ENCODE results near the gene PARD6A. TPM values are rescaled to one million over a fixed set of nuclear protein-coding genes. Genes with fewer than 3 reads are reported as not detected.

The PARD6A gene
- total RNA-seq, 2 donors from 2014 or later = 21.1 to 22.8 TPM

GRCh38 chr16:67710607-67711006 lies 49.8 kb downstream of the PARD6A start:
- WGBS, 2 donors = 95 to 97% methylated on average over 6 of the region's 6 CpGs
- Histone ChIP-seq H3K27ac (no peak overlapping the region), H3K9me3 (no peaks in the 10 kb centered on the region), H3K36me3 (replicated peaks in 1 of 2; ENCODE audit: insufficient read depth in 1 of 2, low read depth in 2 of 2) (no peaks in the 10 kb centered on the region), H3K4me3 (no peak overlapping the region), H3K4me1 (peaks cover 21% of the 10 kb centered on the region), H3K27me3 (no peaks in the 10 kb centered on the region)
- no peak for DNase-seq
- TF ChIP-seq CTCF (IDR thresholded peaks at IDR 0.05) (no peak), POLR2A (IDR thresholded peaks at IDR 0.05) (no peak)
- no peak for ATAC-seq
- intact Hi-C loops (cut with DNase I) = no loop called here

Other genes starting within 250 kb of the PARD6A start
- gene ZDHHC1, start 244.5 kb upstream of the PARD6A start, total RNA-seq = 10 to 100 TPM; 13.0 to 57.0 TPM
- gene HSD11B2, start 229.8 kb upstream of the PARD6A start, total RNA-seq = 10 to 100 TPM in 1 of 2 donors, 1 to 10 TPM in 1; 5.4 to 13.8 TPM
- gene ATP6V0D1, start 179.8 kb upstream of the PARD6A start, total RNA-seq = 100 to 1,000 TPM in 1 of 2 donors, 10 to 100 TPM in 1; 53.7 to 102 TPM
- gene AGRP, start 177.4 kb upstream of the PARD6A start, total RNA-seq = not detected
- 10 to 100 TPM; 37.9 to 62.6 TPM for gene RIPOR1, start 132.1 kb upstream of the PARD6A start, total RNA-seq
- 10 to 100 TPM; 24.4 to 33.0 TPM for gene CTCF, start 98.4 kb upstream of the PARD6A start, total RNA-seq
- gene CARMIL2, start 15.8 kb upstream of the PARD6A start, total RNA-seq = 1 to 10 TPM in 1 of 2 donors, under 1 TPM in 1; 0.52 to 2.3 TPM
- gene ACD, start 700 bp upstream of the PARD6A start, total RNA-seq = 10 to 100 TPM; 11.4 to 33.6 TPM
- gene ENKD1, start 5.8 kb downstream of the PARD6A start, total RNA-seq = 10 to 100 TPM; 68.0 to 91.0 TPM
- 1 to 10 TPM; 7.5 to 9.6 TPM for gene C16orf86, start 5.9 kb downstream of the PARD6A start, total RNA-seq
- gene GFOD2, start 58.4 kb downstream of the PARD6A start, total RNA-seq = 10 to 100 TPM; 15.8 to 18.1 TPM
- gene RANBP10, start 145.6 kb downstream of the PARD6A start, total RNA-seq = 1 to 10 TPM; 6.3 to 9.3 TPM
- gene TSNAXIP1, start 145.9 kb downstream of the PARD6A start, total RNA-seq = 1 to 10 TPM in 1 of 2 donors, not detected in 1; 1.6 TPM
- gene THAP11, start 181.4 kb downstream of the PARD6A start, total RNA-seq = 10 to 100 TPM; 23.7 to 42.8 TPM
- 10 to 100 TPM; 39.2 to 42.8 TPM for gene NUTF2, start 186.0 kb downstream of the PARD6A start, total RNA-seq
- 100 to 1,000 TPM in 1 of 2 donors, 10 to 100 TPM in 1; 57.1 to 122 TPM for gene CENPT, start 186.7 kb downstream of the PARD6A start, total RNA-seq
- 10 to 100 TPM; 26.7 to 55.7 TPM for gene EDC4, start 212.1 kb downstream of the PARD6A start, total RNA-seq
- gene NRN1L, start 223.9 kb downstream of the PARD6A start, total RNA-seq = not detected
- gene PSKH1, start 232.3 kb downstream of the PARD6A start, total RNA-seq = 10 to 100 TPM; 15.0 to 16.8 TPM

All from body of pancreas (tissue), 4 donors.